ENCODE data around the gene HLA-DOA. TPM values are rescaled to one million over a fixed set of nuclear protein-coding genes. Genes with fewer than 3 reads are reported as not detected.

The HLA-DOA gene
- total RNA-seq, 1 donor from 2014 or later = 0.48 TPM

- Mint-ChIP-seq H3K36me3 (ENCODE audit: low read depth, unreplicated experiment) (peaks cover 2% of the 10 kb centered on the region), H3K4me1 (ENCODE audit: low read depth, unreplicated experiment) (peaks cover 5% of the 10 kb centered on the region), H3K9me3 (ENCODE audit: unreplicated experiment) (no peaks in the 10 kb centered on the region), H3K27me3 (ENCODE audit: low read depth, unreplicated experiment) (peaks cover 10% of the 10 kb centered on the region), H3K4me3 (ENCODE audit: unreplicated experiment) (no peak overlapping the region), H3K27ac (ENCODE audit: unreplicated experiment) (no peak overlapping the region)
- Histone ChIP-seq H3K36me3 (ENCODE audit: insufficient read depth, low read length) (no peaks in the 10 kb centered on the region), H3K9ac (ENCODE audit: low read length) (no peak overlapping the region), H3K9me3 (ENCODE audit: insufficient read depth, low read depth, low read length) (no peaks in the 10 kb centered on the region), H3K4me2 (ENCODE audit: low read length) (no peak overlapping the region), H3K27ac (ENCODE audit: low read depth, low read length) (no peak overlapping the region), H2AFZ (ENCODE audit: low read depth, low read length) (no peak overlapping the region), H4K20me1 (ENCODE audit: insufficient read depth, low read length) (no peaks in the 10 kb centered on the region), H3K4me3 (ENCODE audit: insufficient read depth, low read depth, low read length) (no peak overlapping the region), H3K79me2 (ENCODE audit: insufficient read depth, low read length) (no peaks in the 10 kb centered on the region), H3K4me1 (ENCODE audit: insufficient read depth, low read length) (no peaks in the 10 kb centered on the region), H3K27me3 (ENCODE audit: insufficient read depth, low read length) (peaks cover 22% of the 10 kb centered on the region)
- TF ChIP-seq CTCF (IDR thresholded peaks at IDR 0.05; ENCODE audit: insufficient read depth, low read depth, low read length) (no peak), EZH2 (IDR thresholded peaks at IDR 0.05; ENCODE audit: insufficient read depth, low read length) (no peak)
- DNase-seq (ENCODE audit: low read depth) (no peak), FAIRE-seq (no peak)
These were observed 12.5 kb upstream of the HLA-DOA start for GRCh38 chr6:33021917-33022316.

- peaks cover 12% of the 10 kb centered on the region for H3K27me3 Mint-ChIP-seq (ENCODE audit: low read depth, unreplicated experiment)
- no peak overlapping the region for H3K4me3 Mint-ChIP-seq (ENCODE audit: unreplicated experiment)
- FAIRE-seq (no peak), DNase-seq (ENCODE audit: low read depth) (no peak)
- H3K27me3 ChIP-seq (ENCODE audit: insufficient read depth, low read length) = peaks cover 26% of the 10 kb centered on the region
- H3K27ac ChIP-seq (ENCODE audit: low read depth, low read length) = no peak overlapping the region
- H3K36me3 ChIP-seq (ENCODE audit: insufficient read depth, low read length) = no peaks in the 10 kb centered on the region
- no peak overlapping the region for H3K4me3 ChIP-seq (ENCODE audit: insufficient read depth, low read depth, low read length)
- H3K4me1 Mint-ChIP-seq (ENCODE audit: low read depth, unreplicated experiment) = peaks cover 5% of the 10 kb centered on the region
- peak overlapping the region; percentile 11 for H2AFZ ChIP-seq (ENCODE audit: low read depth, low read length)
- H3K4me1 ChIP-seq (ENCODE audit: insufficient read depth, low read length) = no peaks in the 10 kb centered on the region
- H3K9me3 Mint-ChIP-seq (ENCODE audit: unreplicated experiment) = no peaks in the 10 kb centered on the region
- no peaks in the 10 kb centered on the region for H3K79me2 ChIP-seq (ENCODE audit: insufficient read depth, low read length)
- TF ChIP-seq CTCF (IDR thresholded peaks at IDR 0.05; ENCODE audit: insufficient read depth, low read depth, low read length) (no peak), EZH2 (IDR thresholded peaks at IDR 0.05; ENCODE audit: insufficient read depth, low read length) (no peak)
- H3K9me3 ChIP-seq (ENCODE audit: insufficient read depth, low read depth, low read length) = no peaks in the 10 kb centered on the region
- peaks cover 2% of the 10 kb centered on the region for H3K36me3 Mint-ChIP-seq (ENCODE audit: low read depth, unreplicated experiment)
- no peak overlapping the region for H3K9ac ChIP-seq (ENCODE audit: low read length)
- H3K27ac Mint-ChIP-seq (ENCODE audit: unreplicated experiment) = no peak overlapping the region
- H4K20me1 ChIP-seq (ENCODE audit: insufficient read depth, low read length) = no peaks in the 10 kb centered on the region
- H3K4me2 ChIP-seq (ENCODE audit: low read length) = peak overlapping the region; percentile 55
These were observed 10.0 kb upstream of the HLA-DOA start for GRCh38 chr6:33019372-33019771.

GRCh38 chr6:33018904-33019303 lies 9.5 kb upstream of the HLA-DOA start:
- Histone ChIP-seq H3K9me3 (ENCODE audit: insufficient read depth, low read depth, low read length) (no peaks in the 10 kb centered on the region), H2AFZ (ENCODE audit: low read depth, low read length) (peak overlapping the region; percentile 17), H3K79me2 (ENCODE audit: insufficient read depth, low read length) (no peaks in the 10 kb centered on the region), H3K36me3 (ENCODE audit: insufficient read depth, low read length) (no peaks in the 10 kb centered on the region), H3K4me3 (ENCODE audit: insufficient read depth, low read depth, low read length) (no peak overlapping the region), H3K27me3 (ENCODE audit: insufficient read depth, low read length) (peaks cover 30% of the 10 kb centered on the region), H3K4me2 (ENCODE audit: low read length) (peak overlapping the region; percentile 55), H3K4me1 (ENCODE audit: insufficient read depth, low read length) (no peaks in the 10 kb centered on the region), H4K20me1 (ENCODE audit: insufficient read depth, low read length) (no peaks in the 10 kb centered on the region), H3K9ac (ENCODE audit: low read length) (no peak overlapping the region), H3K27ac (ENCODE audit: low read depth, low read length) (no peak overlapping the region)
- FAIRE-seq (no peak), DNase-seq (ENCODE audit: low read depth) (no peak)
- Mint-ChIP-seq H3K36me3 (ENCODE audit: low read depth, unreplicated experiment) (peaks cover 2% of the 10 kb centered on the region), H3K4me3 (ENCODE audit: unreplicated experiment) (no peak overlapping the region), H3K9me3 (ENCODE audit: unreplicated experiment) (no peaks in the 10 kb centered on the region), H3K27ac (ENCODE audit: unreplicated experiment) (no peak overlapping the region), H3K27me3 (ENCODE audit: low read depth, unreplicated experiment) (peaks cover 12% of the 10 kb centered on the region), H3K4me1 (ENCODE audit: low read depth, unreplicated experiment) (peaks cover 5% of the 10 kb centered on the region)
- no peak for TF ChIP-seq EZH2 (IDR thresholded peaks at IDR 0.05; ENCODE audit: insufficient read depth, low read length)
- TF ChIP-seq CTCF (IDR thresholded peaks at IDR 0.05; ENCODE audit: insufficient read depth, low read depth, low read length) = no peak

All from astrocyte (in vitro differentiated cells and primary cell).